K562 (cell line): ENCODE data around the gene MRPS15. TPM values are rescaled to one million over a fixed set of nuclear protein-coding genes. Genes with fewer than 3 reads are reported as not detected.

Source experiments
- CXXC5 ChIP-seq: fragments of 250-450 bp; sonication (Bioruptor Pico); IDR thresholded peaks from 2 replicates; pipeline ENCODE4 v1.8.0; 2022; ENCODE audit warnings: inconsistent platforms, mild to moderate bottlenecking, moderate library complexity
- FOXM1 ChIP-seq, 2 experiments: fragments of 450-650 bp in 1 of 2; sonication (generic) in 1 of 2; formaldehyde crosslinking in 1 of 2; IDR thresholded peaks; 2 replicates each; pipeline versions ENCODE4 v1.6.1 to v1.9.0; 2017 to 2022; ENCODE audit warnings: low read depth in 2 of 2, mild to moderate bottlenecking in 2 of 2, missing genetic modification reagents in 1 of 2, moderate library complexity in 1 of 2
- HDAC2 ChIP-seq: fragments of 450-650 bp; IDR thresholded peaks from 2 replicates; pipeline ENCODE4 v1.6.1; 2016; ENCODE audit warnings: mild to moderate bottlenecking
- KDM5B ChIP-seq: fragments of 200-600 bp; sonication (generic); IDR thresholded peaks from 2 replicates; pipeline ENCODE4 v1.6.1; 2012; ENCODE audit warnings: low read depth, mild to moderate bottlenecking, moderate library complexity, low read length, control low read depth, inconsistent platforms; ENCODE audit not compliant: insufficient replicate concordance
- KLF13 ChIP-seq: fragments of 450-650 bp; IDR thresholded peaks from 2 replicates; pipeline ENCODE4 v1.6.1; 2016; ENCODE audit warnings: missing genetic modification characterization, low read depth, mild to moderate bottlenecking, missing compliant biosample characterization, moderate library complexity, borderline replicate concordance
- LCOR ChIP-seq: sonication (generic); formaldehyde crosslinking; IDR thresholded peaks from 2 replicates; pipeline ENCODE4 v1.8.0; 2022; ENCODE audit warnings: mild to moderate bottlenecking, missing genetic modification reagents
- MEIS2 ChIP-seq: fragments of 450-650 bp; IDR thresholded peaks from 2 replicates; pipeline ENCODE4 v1.6.1; 2014; ENCODE audit warnings: mild to moderate bottlenecking; ENCODE audit not compliant: partially characterized antibody
- RBM25 ChIP-seq: fragments of 200-400 bp; formaldehyde crosslinking; IDR thresholded peaks from 2 replicates; pipeline ENCODE4 v1.6.1; 2018; ENCODE audit warnings: low read length, low read depth, moderate library complexity; ENCODE audit not compliant: severe bottlenecking
- RCOR1 ChIP-seq, 2 experiments: IDR thresholded peaks; 2 replicates each; pipeline ENCODE4 v1.6.1; 2012; ENCODE audit warnings: low read depth in 2 of 2, low read length in 2 of 2, borderline replicate concordance in 1 of 2, improper control_type of control experiment in 1 of 2
- SMARCC2 ChIP-seq: fragments of 450-650 bp; IDR thresholded peaks from 2 replicates; pipeline ENCODE4 v1.6.1; 2017; ENCODE audit warnings: antibody characterized with exemption, moderate library complexity, mild to moderate bottlenecking, low read depth
- polyA plus RNA-seq, 8 experiments: library from polyadenylated mRNA; depleted of rRNA in 4 of 8; stranded (reverse) in 5 of 8; unstranded in 3 of 8; fragments of >200 nt; fragmentation: Nextera tagmentation in 2 of 8; fragmentation: Illumina TruSeq in 1 of 8; extraction: Ambion mirVana in 2 of 8; extraction: Trizol in 1 of 8; gene quantifications; 2 replicates each; pipeline versions ENCODE4 v1.2.1 to v1.2.3, GENCODE V29; 2011 to 2014; ENCODE audit warnings: inconsistent platforms in 1 of 8, missing spikeins in 1 of 8
- total RNA-seq, 7 experiments: library from RNA; depleted of rRNA in 6 of 7; stranded (reverse); fragments of >200 nt in 6 of 7; fragmentation: Illumina TruSeq in 2 of 7; extraction: Trizol in 2 of 7; gene quantifications; 2 replicates each; pipeline versions ENCODE4 v1.2.1 to v1.2.3, GENCODE V29; 2011 to 2021; ENCODE audit warnings: low replicate concordance in 1 of 7
- TF ChIP-seq, protein P1 (sequence below), 2 experiments: fragments of 150-350 bp in 1 of 2; IDR thresholded peaks; 2 replicates each; pipeline ENCODE4 v1.6.1; 2012 to 2016; ENCODE audit warnings: low read depth in 2 of 2, low read length in 2 of 2, mild to moderate bottlenecking in 1 of 2, moderate library complexity in 1 of 2
- TF ChIP-seq, protein P2 (sequence below), 3 experiments: IDR thresholded peaks in 2 of 3; conservative IDR thresholded peaks in 1 of 3; 2 replicates each; pipeline ENCODE4 v1.5.1; 2011 to 2012; ENCODE audit warnings: low read length in 3 of 3, mild to moderate bottlenecking in 3 of 3, control low read depth in 2 of 3, improper control_type of control experiment in 1 of 3, inconsistent platforms in 1 of 3, low read depth in 1 of 3, mixed read lengths in 1 of 3, moderate library complexity in 1 of 3; ENCODE audit not compliant: insufficient read depth in 2 of 3

The MRPS15 gene
- total and polyA plus RNA-seq, 9 of the 15 experiments (the other 6 are each of a cell fraction or from before 2014, with no cell fraction given) = 62.9 to 286 (median 149) TPM

DNA sequence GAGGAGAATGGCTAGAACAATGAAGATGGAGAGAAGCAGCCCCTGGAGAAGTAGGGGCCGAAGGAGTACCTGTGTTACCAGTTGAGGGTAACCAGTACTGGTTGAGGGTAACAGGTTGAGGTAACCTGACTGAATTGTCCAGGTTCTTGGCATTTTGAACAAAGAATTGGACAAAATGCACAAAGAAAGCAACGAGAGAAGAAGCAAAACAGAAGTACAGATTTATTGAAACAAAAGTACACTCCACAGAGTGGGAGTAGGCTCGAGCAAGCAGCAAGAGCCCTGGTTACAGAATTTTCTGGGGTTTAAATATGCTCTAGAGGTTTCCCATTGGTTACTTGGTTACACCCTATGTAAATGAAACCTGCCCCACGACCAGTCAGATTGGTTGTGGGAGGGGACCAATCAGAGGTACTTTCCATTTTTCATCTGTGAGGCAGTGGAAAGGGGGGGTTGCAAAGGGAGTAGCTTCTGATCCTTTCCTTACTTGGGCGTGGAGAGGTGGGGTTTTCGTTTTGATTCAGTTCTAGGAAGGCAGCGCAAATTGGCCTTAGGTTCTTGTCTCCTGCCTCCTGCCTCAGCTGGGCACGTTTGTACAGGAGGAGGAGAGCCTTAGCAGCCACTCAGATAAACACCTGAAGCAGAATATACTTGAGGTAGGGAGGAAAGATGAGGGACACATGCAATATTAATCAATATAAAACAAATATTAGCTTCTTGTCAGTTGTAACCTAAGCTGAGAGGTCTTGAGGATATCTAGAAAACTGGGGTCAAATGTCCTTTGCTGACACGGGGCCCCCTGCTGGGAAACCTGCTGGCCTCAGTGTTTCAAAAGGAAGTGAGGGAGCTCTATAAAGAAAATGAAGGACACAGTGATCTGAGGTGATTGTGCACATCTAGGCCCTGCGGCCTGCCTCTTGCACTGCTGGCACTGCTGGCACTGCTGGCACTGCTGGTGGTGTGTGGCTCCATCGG lies 52.2 kb downstream of the MRPS15 start (continued):
- TF ChIP-seq RBM25 (peak; percentile 24), LCOR (CRISPR knock-in tag) (peak; percentile 27; the same call in 1 of the 2 replicates), KLF13 (tag) (no peak), RCOR1 (IDR thresholded peaks at IDR 0.05; ENCODE audit: borderline replicate concordance in 1 of 2, low read depth in 2 of 2, low read length in 2 of 2) (peak in 1 of 2 experiments; percentile 7; a peak in 1 of 4 replicates), SMARCC2 (no peak), KDM5B (no peak), HDAC2 (0 out of 2 replicates have a peak, but pooled peaks have one; percentile 22), FOXM1 (IDR thresholded peaks at IDR 0.05; ENCODE audit: low read depth) (peak; percentile 58), FOXM1 (CRISPR knock-in tag; IDR thresholded peaks at IDR 0.05; ENCODE audit: low read depth) (no peak), MEIS2 (peak; percentile 73), CXXC5 (CRISPR knock-in tag) (0 out of 2 replicates have a peak, but pooled peaks have one; percentile 25)
- TF ChIP-seq, protein P1, sequence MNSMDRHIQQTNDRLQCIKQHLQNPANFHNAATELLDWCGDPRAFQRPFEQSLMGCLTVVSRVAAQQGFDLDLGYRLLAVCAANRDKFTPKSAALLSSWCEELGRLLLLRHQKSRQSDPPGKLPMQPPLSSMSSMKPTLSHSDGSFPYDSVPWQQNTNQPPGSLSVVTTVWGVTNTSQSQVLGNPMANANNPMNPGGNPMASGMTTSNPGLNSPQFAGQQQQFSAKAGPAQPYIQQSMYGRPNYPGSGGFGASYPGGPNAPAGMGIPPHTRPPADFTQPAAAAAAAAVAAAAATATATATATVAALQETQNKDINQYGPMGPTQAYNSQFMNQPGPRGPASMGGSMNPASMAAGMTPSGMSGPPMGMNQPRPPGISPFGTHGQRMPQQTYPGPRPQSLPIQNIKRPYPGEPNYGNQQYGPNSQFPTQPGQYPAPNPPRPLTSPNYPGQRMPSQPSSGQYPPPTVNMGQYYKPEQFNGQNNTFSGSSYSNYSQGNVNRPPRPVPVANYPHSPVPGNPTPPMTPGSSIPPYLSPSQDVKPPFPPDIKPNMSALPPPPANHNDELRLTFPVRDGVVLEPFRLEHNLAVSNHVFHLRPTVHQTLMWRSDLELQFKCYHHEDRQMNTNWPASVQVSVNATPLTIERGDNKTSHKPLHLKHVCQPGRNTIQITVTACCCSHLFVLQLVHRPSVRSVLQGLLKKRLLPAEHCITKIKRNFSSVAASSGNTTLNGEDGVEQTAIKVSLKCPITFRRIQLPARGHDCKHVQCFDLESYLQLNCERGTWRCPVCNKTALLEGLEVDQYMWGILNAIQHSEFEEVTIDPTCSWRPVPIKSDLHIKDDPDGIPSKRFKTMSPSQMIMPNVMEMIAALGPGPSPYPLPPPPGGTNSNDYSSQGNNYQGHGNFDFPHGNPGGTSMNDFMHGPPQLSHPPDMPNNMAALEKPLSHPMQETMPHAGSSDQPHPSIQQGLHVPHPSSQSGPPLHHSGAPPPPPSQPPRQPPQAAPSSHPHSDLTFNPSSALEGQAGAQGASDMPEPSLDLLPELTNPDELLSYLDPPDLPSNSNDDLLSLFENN (IDR thresholded peaks at IDR 0.05; ENCODE audit: low read depth in 2 of 2, low read length in 2 of 2) = no peak
- TF ChIP-seq, protein P2, sequence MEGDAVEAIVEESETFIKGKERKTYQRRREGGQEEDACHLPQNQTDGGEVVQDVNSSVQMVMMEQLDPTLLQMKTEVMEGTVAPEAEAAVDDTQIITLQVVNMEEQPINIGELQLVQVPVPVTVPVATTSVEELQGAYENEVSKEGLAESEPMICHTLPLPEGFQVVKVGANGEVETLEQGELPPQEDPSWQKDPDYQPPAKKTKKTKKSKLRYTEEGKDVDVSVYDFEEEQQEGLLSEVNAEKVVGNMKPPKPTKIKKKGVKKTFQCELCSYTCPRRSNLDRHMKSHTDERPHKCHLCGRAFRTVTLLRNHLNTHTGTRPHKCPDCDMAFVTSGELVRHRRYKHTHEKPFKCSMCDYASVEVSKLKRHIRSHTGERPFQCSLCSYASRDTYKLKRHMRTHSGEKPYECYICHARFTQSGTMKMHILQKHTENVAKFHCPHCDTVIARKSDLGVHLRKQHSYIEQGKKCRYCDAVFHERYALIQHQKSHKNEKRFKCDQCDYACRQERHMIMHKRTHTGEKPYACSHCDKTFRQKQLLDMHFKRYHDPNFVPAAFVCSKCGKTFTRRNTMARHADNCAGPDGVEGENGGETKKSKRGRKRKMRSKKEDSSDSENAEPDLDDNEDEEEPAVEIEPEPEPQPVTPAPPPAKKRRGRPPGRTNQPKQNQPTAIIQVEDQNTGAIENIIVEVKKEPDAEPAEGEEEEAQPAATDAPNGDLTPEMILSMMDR (IDR thresholded peaks at IDR 0.05 in 2 of 3, conservative IDR thresholded peaks at IDR 0.05 in 1 of 3; ENCODE audit: insufficient read depth in 2 of 3, low read depth in 1 of 3, low read length in 3 of 3) = peak in 2 of 3 experiments; percentile 6 to 29; a peak in 1 of 6 replicates
